Muscle of leg (tissue), 16 donors: ENCODE measurements around the gene PRR23E. TPM values are rescaled to one million over a fixed set of nuclear protein-coding genes. Genes with fewer than 3 reads are reported as not detected.

ENCODE experiments used
- DNase-seq: peaks from one replicate; pipeline ENCODE4 v3.0.0; 2013
- H3K27ac ChIP-seq: one replicate; pipeline ENCODE4 v1.5.1; 2013; ENCODE audit warnings: mild to moderate bottlenecking, low read length, control low read depth
- H3K27me3 ChIP-seq: one replicate; pipeline ENCODE4 v1.6.1; 2013; ENCODE audit warnings: low read length; ENCODE audit not compliant: control insufficient read depth, insufficient read depth
- H3K36me3 ChIP-seq: one replicate; pipeline ENCODE4 v1.6.1; 2013; ENCODE audit warnings: low read length; ENCODE audit not compliant: control insufficient read depth, insufficient read depth
- H3K4me1 ChIP-seq: one replicate; pipeline ENCODE4 v1.6.1; 2013; ENCODE audit warnings: low read length; ENCODE audit not compliant: control insufficient read depth, insufficient read depth
- H3K4me3 ChIP-seq: one replicate; pipeline ENCODE4 v1.5.1; 2013; ENCODE audit warnings: low read length, control low read depth
- H3K9me3 ChIP-seq: replicated peaks from 2 replicates; pipeline ENCODE4 v1.6.1; 2013; ENCODE audit warnings: low read depth, low read length; ENCODE audit not compliant: control insufficient read depth
- WGBS: methylation state at CpG from one replicate; pipeline ENCODE4 v1.1.5; 2013; ENCODE audit warnings: missing lambda C conversion rate; ENCODE audit not compliant: insufficient coverage; 5-methylcytosine and 5-hydroxymethylcytosine counted together
- long read RNA-seq, 11 donors: transcript quantifications; one replicate each; lab custom pipeline, GENCODE V29; 2026
- polyA plus RNA-seq, 8 donors: library from polyadenylated mRNA; unstranded; fragments of 120-200 nt; gene quantifications; one replicate each; pipeline versions ENCODE4 v1.2.1 to v1.2.3, GENCODE V29; 2013; ENCODE audit warnings: inconsistent platforms in 1 of 8, low replicate concordance in 1 of 8; ENCODE audit not compliant: insufficient read length in 8 of 8, insufficient read depth in 1 of 8
- total RNA-seq: library from RNA; stranded (reverse); fragments of 120-200 nt; gene quantifications from one replicate; pipeline ENCODE4 v1.2.4, GENCODE V29; 2013

The PRR23E gene, protein sequence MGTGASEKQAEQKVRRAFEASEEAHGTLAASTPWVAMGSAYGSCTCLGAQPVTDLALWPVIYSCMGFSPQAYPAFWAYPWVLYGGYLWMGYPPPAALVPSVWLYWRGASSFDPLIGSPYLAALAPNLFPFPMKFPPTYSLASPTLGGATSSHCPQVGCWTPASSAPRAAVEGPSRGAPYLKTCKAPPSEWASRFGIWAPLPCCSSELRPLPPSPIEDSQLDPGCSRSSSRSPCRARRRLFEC
- not detected for total RNA-seq
- not detected for polyA plus RNA-seq
- long read RNA-seq, donor 1: 0 reads
- long read RNA-seq, donor 2: 0 reads
- long read RNA-seq, donor 3: 0 reads
- long read RNA-seq, donor 4: 0 reads
- long read RNA-seq, donor 5: 0 reads
- long read RNA-seq, donor 6: 0 reads
- long read RNA-seq, donor 7: 0 reads
- long read RNA-seq, donor 8: 0 reads
- long read RNA-seq, donor 9: 0 reads
- long read RNA-seq, donor 10: 0 reads
- long read RNA-seq, donor 11: 0 reads

GRCh38 chr3:127192576-127193232, at the start of gene PRR23E:
Gene PRR23E, plus strand, starts transcription at chr3:127193131. Its CDS starts 3,555 bp downstream, at chr3:127196686.
- 91% methylated on average over 31 of the region's 31 CpGs for WGBS
- Histone ChIP-seq H3K36me3 (no peaks in the 10 kb centered on the region), H3K27me3 (peaks cover 15% of the 10 kb centered on the region), H3K27ac (no peak within 1 kb of the TSS), H3K4me1 (no peaks in the 10 kb centered on the region), H3K9me3 (peaks cover 6% of the 10 kb centered on the region), H3K4me3 (no peak within 1 kb of the TSS)
- no peak for DNase-seq

DNA sequence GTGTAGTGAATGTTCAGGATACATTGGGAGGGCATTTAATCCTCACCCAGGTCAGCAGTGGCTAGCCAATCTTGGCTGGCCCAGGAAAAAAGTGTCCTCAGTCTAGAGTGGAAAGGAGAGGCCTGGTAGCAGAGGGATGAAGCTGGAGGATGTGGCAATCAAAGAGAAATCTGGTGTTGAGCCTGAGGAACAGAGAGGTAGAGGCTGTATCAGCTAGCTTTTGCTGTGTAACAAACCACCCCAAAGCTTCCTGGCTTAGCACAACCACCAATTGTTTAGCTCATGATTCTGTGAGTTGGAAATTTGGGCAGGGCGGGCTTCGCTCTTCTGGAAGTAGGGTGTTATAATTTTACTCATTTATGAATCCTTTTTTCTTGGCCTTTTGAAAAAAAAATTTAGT, 49.8 kb upstream of the PRR23E start:
- no CpG with 5 or more reads among the region's 2 CpGs for WGBS
- Histone ChIP-seq H3K36me3 (no peaks in the 10 kb centered on the region), H3K4me3 (no peak overlapping the region), H3K9me3 (no peaks in the 10 kb centered on the region), H3K27ac (no peak overlapping the region), H3K4me1 (peaks cover 29% of the 10 kb centered on the region), H3K27me3 (peaks cover 9% of the 10 kb centered on the region)
- no peak for DNase-seq

GRCh38 chr3:127144631-127145030, 48.3 kb upstream of the PRR23E start:
- no peaks in the 10 kb centered on the region for H3K9me3 ChIP-seq
- H3K27me3 ChIP-seq: peaks cover 9% of the 10 kb centered on the region
- H3K4me3 ChIP-seq: no peak overlapping the region
- H3K27ac ChIP-seq: no peak overlapping the region
- no peaks in the 10 kb centered on the region for H3K36me3 ChIP-seq
- peaks cover 17% of the 10 kb centered on the region for H3K4me1 ChIP-seq
- DNase-seq: no peak
- 80% methylated on average over 6 of the region's 6 CpGs for WGBS

- Histone ChIP-seq H3K9me3 (no peaks in the 10 kb centered on the region), H3K4me1 (peaks cover 11% of the 10 kb centered on the region), H3K36me3 (no peaks in the 10 kb centered on the region), H3K4me3 (no peak overlapping the region), H3K27ac (no peak overlapping the region), H3K27me3 (peaks cover 9% of the 10 kb centered on the region)
- no peak for DNase-seq
- WGBS: 90% methylated on average over 4 of the region's 6 CpGs
These were observed 47.7 kb upstream of the PRR23E start for GRCh38 chr3:127145266-127145665.

GRCh38 chr3:127147291-127147885, 45.5 kb upstream of the PRR23E start:
- Histone ChIP-seq H3K9me3 (no peaks in the 10 kb centered on the region), H3K27me3 (peaks cover 9% of the 10 kb centered on the region), H3K4me1 (no peaks in the 10 kb centered on the region), H3K4me3 (no peak overlapping the region), H3K27ac (no peak overlapping the region), H3K36me3 (no peaks in the 10 kb centered on the region)
- no peak for DNase-seq
- 59% methylated on average over 3 of the region's 8 CpGs for WGBS

DNA sequence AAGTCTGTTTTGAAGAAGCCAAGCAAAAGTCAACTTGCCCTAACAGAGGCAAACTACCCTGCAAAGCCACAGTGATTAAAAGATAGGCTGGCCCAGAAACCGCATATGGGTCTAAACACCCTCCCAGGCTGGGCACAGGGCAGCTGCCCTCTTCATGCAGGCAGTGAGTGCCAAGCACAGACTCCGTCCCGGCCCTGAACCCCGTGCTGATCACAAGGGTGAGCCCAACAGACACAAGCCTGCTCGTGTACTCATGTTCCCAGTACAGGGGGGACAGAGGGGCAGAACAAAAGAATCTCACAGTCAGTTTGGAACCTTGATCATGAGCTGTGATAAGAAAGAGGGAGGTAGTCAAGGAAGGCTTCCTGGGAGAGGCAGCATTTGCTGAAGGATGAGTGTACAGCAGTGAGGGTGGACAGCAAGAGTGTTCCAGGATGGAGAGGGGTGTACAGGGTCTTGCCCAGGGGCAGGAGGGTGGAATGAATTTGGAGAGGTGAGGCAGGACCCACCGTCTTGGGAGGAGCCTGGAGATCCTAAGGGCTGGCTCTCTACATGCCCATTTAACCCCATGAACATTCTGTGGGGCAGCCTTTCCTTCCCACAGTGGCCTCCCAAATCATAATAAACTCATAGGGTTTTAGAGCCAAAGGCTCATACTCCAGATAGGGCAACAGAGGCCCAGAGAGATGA, 43.2 kb upstream of the PRR23E start:
- no peak overlapping the region for H3K27ac ChIP-seq
- 63% methylated on average over 4 of the region's 6 CpGs for WGBS

DNA sequence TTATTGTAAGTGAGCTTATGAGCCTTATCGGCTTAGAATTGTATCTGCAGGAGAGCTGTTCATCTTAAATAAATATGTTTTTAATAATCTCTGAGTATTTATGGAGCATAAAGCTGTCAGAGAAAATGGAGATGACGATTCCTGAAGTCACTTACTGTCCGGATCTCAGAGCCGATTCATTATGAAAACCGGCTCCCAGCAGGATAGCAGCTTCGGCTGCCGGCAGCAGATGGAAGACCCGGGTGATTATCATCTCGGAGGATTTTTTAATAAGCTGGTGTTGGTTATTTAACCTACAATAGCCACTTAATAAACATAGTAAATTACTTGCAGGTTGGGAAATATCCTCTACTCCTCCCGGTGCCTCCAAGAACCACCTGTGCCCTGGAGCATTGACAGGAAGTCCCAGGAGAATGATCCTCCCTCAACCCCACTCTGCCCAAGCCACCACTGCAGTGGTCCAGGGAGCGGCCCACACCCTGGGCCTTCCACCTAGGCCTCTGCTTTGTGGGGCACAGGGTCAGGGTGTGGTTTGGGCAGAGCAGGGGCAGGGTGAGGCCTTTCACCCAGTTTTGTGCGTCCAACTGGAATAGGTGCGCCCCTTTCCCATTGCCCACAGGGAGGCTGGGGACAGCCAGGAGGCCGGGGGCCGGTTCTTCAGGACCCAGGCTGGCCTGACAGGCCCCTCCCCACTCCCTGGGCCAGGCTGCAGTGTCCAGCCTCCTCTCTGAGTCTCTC, 42.2 kb upstream of the PRR23E start:
- peaks cover 7% of the 10 kb centered on the region for H3K27me3 ChIP-seq
- H3K27ac ChIP-seq: no peak overlapping the region
- no peaks in the 10 kb centered on the region for H3K36me3 ChIP-seq
- H3K4me3 ChIP-seq: no peak overlapping the region
- H3K9me3 ChIP-seq: no peaks in the 10 kb centered on the region
- no peaks in the 10 kb centered on the region for H3K4me1 ChIP-seq
- DNase-seq: no peak
- WGBS: 73% methylated on average over 7 of the region's 15 CpGs

More for the DNA sequence above, 43.2 kb upstream of the PRR23E start:
- H3K4me1 ChIP-seq: no peaks in the 10 kb centered on the region
- H3K9me3 ChIP-seq: no peaks in the 10 kb centered on the region
- H3K27me3 ChIP-seq: peaks cover 7% of the 10 kb centered on the region
- no peak overlapping the region for H3K4me3 ChIP-seq
- H3K36me3 ChIP-seq: no peaks in the 10 kb centered on the region
- no peak for DNase-seq

DNA sequence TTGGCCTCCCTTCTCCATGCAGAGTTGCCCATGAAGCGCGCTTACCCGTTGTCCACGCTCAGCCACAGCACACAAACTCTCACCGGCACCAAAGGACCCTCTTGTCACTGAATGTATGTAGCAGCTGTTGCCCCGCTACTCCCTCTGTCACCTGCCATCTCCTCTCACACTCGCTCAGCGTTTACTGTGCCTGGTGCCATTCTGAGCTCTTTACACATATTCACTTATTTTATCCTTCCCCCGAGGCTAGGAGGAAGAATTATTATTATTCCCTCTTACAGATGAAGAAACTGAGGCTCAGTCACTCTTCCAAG, 41.7 kb upstream of the PRR23E start:
- no peak for DNase-seq
- Histone ChIP-seq H3K27me3 (peaks cover 7% of the 10 kb centered on the region), H3K4me1 (no peaks in the 10 kb centered on the region), H3K4me3 (no peak overlapping the region), H3K9me3 (no peaks in the 10 kb centered on the region), H3K36me3 (no peaks in the 10 kb centered on the region), H3K27ac (no peak overlapping the region)
- WGBS: 92% methylated on average over 5 of the region's 9 CpGs

GRCh38 chr3:127151992-127152650, 40.8 kb upstream of the PRR23E start:
- no peaks in the 10 kb centered on the region for H3K9me3 ChIP-seq
- H3K4me3 ChIP-seq: no peak overlapping the region
- no peaks in the 10 kb centered on the region for H3K36me3 ChIP-seq
- WGBS: 100% methylated on average over 1 of the region's 2 CpGs
- H3K27me3 ChIP-seq: peaks cover 10% of the 10 kb centered on the region
- H3K4me1 ChIP-seq: no peaks in the 10 kb centered on the region
- DNase-seq: no peak
- no peak overlapping the region for H3K27ac ChIP-seq
